ENCODE data around the gene ZBTB20. TPM values are rescaled to one million over a fixed set of nuclear protein-coding genes. Genes with fewer than 3 reads are reported as not detected.

ZBTB20 gene
- polyA plus RNA-seq, 1 donor: 2.6 TPM

DNA sequence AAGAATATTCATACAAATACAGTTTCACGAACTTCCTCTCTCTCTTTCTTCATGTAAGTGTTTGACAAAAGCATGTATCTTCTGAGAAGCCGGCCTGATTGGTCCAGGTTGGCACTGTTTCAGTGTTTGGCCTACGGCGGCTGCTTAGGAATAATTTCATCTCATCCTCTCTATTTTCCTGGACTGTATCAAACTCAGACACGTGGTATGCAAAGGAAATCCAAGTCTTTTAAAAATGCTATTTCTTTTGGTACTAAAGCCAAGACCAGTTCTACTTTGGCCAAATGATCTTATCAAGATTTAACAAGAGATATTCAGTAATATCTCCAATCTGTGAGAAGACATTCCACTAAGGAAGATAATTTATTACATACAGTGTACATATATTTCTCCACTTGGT lies 700.5 kb downstream of the ZBTB20 start:
- no peak for DNase-seq (ENCODE audit: low read depth)

DNA sequence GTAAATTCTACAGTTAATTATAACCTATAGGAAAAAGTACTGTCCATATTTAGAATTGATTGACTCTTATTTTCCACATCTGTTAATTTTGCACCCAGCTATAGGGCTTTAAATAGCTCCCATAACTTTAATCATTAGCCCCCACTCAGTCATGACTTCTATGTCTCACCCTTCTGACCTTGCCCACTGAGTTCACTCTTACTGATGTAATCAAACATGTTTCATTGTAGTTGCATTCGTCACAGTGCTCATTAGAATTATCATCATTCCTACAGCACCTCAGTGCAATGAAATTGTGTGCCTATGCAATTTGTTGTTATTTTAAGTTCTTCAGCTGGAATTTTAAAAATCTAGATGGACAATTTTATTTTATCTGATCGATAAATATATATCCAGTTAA lies 701.9 kb downstream of the ZBTB20 start:
- no peak for DNase-seq (ENCODE audit: low read depth)

DNA sequence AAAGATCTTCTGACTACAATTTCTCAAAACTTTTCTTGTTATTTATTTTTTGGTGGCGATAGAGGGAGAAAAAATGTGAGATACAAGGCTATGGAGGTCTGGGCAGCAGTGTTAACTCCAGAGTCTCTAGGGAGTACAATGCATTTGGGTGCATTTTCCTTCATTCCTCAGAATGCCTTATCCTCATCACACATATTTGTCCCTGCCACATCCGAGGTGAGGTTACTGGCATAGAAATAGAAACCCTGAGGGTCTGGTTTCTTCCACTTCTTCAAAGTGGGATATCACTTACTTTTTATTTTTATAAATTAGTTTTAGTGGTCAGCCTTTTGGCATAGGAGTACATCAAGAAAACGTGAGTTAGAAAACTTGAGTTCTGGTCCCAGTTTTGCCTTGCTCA lies 702.9 kb downstream of the ZBTB20 start:
- no peak for DNase-seq (ENCODE audit: low read depth)

- DNase-seq (ENCODE audit: low read depth): no peak
Measured at GRCh38 chr3:114442246-114442645, 704.8 kb downstream of the ZBTB20 start.

GRCh38 chr3:114441386-114441785 lies 705.7 kb downstream of the ZBTB20 start:
- no peak for DNase-seq (ENCODE audit: low read depth)

DNA sequence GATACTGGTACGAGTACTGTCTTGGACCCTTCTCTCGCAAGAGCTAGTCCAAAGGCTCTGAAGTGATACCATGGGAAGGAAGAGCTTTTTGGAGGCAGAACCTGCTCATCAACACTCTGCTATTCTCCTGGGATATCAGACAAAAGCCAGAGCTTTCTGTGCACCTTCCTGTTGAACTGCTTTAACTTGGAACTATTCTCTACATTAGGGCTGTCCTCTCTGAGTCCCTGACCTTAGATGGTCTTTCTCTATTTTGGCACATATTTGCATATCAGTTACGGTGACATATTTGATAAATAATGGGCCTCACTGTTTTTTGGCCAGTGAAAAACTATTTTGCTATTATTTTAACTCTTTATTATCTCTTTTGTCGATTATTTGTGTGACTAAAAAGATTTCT lies 706.4 kb downstream of the ZBTB20 start:
- DNase-seq (ENCODE audit: low read depth): no peak

GRCh38 chr3:114439284-114439683 lies 707.8 kb downstream of the ZBTB20 start:
- no peak for DNase-seq (ENCODE audit: low read depth)

- no peak for DNase-seq (ENCODE audit: low read depth)
Measured at GRCh38 chr3:114437897-114438296, 709.2 kb downstream of the ZBTB20 start.

GRCh38 chr3:114436182-114436581 lies 710.9 kb downstream of the ZBTB20 start:
- no peak for DNase-seq (ENCODE audit: low read depth)

DNA sequence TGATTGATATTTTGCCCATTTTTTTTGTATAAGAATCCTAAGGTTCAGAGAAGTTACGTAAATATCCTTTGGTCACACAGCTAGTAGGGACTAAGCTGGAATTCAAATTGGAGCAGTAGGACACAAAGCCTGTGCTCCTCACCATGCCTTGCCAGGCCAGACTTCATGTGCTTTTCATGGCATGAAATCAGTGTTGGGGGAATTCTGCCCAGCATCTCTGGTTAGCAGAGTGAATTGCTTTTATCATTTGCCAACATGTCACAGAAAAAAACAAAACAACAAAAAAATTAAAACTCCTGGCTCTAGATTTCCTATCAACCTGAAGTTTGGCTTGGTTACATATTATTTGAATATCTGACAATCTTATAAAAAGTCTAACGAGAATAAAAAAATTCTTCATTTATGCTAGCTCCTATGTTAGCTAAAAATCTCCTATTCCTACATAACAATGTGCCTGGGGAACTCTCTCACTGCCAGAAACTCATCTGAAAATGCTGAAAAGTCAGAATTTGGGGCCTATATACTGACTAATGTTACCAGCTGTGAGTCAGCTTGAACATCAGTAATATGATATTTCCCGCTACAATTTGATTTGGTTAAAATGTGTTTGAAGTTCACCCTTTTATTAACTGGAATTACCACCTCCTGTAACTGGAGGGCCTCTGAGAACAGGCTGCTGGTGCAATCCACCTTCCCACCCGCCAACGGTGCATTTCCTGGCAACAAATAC lies 711.5 kb downstream of the ZBTB20 start:
- DNase-seq (ENCODE audit: low read depth): no peak

GRCh38 chr3:114432310-114432709 lies 714.8 kb downstream of the ZBTB20 start:
- DNase-seq (ENCODE audit: low read depth): no peak

DNA sequence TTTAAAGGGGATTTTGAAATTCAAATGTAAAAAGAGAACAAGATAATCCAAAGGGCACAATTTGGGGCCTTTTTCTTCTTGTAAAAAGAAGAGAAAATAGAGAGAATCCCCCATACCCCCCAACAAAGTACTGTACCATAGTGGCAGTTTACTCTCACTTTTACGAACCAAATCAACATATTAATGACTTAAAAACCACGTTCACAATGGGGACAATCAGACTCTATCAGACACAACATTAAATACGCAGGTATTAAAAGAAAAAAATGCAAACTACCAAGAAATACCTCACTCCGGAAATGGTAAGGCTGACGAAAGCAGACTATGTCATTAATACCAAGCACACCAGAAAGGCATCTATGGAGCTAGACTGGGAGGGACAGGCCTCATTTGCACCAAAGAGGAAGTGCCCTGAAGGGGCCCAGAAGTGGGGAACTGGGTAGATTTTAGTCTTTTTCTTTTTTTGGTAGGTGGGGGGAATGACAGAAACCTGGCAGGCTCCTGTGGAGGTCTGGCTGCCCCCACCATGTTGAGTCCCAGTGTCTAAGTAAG lies 719.0 kb downstream of the ZBTB20 start:
- no peak for DNase-seq (ENCODE audit: low read depth)

DNA sequence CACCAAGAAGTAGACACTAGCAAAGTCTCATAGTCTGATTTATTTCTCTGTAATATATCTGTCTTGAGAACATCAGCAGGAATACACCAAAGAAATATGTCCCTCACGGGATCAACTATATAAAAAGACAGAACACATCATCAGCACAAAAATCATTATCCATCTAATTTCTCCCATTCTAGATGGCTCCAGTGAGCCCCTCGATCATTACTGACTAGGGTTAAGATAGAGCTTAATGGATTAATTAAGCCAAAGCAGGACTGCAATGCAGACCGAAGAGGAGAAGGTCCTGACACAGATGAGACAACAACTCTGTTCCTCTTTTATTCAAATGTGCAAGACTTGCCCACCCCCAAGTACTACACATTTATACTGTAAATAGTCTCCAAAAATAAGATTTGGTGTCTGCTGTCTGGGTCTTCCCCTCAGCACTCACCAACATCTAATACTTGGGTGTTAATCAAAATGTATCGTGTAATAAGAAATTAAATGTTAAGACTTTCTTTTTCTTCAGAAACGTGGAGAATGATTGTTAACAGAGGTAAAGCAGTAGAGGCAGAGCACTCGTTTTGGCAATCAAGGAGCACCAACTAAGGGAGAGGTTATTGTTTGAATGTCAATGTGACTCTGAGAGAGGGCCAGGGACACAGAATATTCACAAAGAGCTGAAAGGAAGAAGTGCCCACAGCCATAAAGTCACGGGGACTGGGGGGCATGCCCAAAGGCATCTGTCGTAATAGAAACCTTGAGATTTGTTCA lies 719.6 kb downstream of the ZBTB20 start:
- DNase-seq (ENCODE audit: low read depth): no peak

- no peak for DNase-seq (ENCODE audit: low read depth)
Measured at GRCh38 chr3:114424337-114424736, 722.8 kb downstream of the ZBTB20 start.

DNA sequence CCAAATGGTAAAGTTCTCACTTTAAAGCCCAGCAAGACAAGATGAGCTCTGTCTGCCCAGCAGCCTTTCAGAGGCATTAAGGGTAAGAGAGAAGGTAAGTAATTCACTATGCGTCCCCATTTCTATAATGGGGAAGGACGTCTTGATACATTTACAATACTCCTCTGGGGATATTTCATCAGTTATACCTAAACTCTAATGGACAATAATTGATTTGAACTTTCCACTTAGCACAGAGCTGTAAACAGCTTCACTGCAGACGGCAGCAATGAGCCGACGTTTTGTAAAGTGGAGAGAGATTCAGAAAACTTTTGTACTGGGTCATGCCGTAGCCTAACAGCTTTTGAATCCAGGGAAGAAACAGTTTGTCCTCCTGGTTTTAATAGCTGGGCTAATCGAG lies 725.9 kb downstream of the ZBTB20 start:
- DNase-seq (ENCODE audit: low read depth): no peak

GRCh38 chr3:114420072-114420471 lies 727.0 kb downstream of the ZBTB20 start:
- DNase-seq (ENCODE audit: low read depth): no peak

GRCh38 chr3:114418724-114419543 lies 728.2 kb downstream of the ZBTB20 start:
- DNase-seq (ENCODE audit: low read depth): peak; percentile 55

DNA sequence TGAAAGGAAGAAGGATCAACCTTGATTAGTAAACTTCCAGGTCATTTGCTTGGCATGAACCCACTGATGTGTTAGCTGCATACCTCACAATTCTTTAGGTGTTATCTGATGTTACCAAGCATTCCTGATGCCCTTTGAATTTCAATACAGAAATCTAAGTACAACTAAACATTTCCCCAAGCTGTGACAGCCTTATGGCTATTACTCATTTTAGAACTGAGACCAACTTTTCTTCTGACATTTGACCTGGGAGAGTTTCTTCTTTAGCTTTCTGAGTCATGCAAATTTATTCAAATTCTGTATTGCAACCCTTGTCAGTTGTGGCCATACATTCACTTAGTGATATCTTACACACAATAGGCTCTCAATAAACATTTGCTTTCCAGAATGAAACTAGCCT lies 729.0 kb downstream of the ZBTB20 start:
- no peak for DNase-seq (ENCODE audit: low read depth)

DNA sequence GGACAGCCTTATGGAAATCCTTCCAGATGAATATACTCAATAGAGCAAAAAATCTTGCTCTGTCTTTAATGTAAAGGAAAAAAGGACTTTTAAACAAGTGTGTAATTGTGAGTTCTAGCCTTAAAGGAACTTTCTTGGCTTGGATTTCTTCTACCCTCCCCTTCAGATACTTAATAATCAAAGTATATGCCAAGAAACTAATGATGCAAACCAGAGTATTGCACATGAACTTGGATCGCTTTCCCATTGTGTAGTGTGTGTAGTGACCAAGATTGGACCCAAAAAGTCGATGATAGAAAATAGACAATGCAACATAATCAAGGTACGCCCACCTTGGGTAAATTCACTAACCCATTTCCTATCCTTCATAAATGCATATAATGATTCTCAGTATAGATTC lies 729.4 kb downstream of the ZBTB20 start:
- no peak for DNase-seq (ENCODE audit: low read depth)

GRCh38 chr3:114417265-114417664 lies 729.8 kb downstream of the ZBTB20 start:
- no peak for DNase-seq (ENCODE audit: low read depth)

GRCh38 chr3:114411811-114412803 lies 735.0 kb downstream of the ZBTB20 start:
- DNase-seq (ENCODE audit: low read depth): no peak

Measured in forelimb muscle (tissue), 1 donor.